Lung (tissue), 12 donors: ENCODE results near the gene HNRNPU. TPM values are rescaled to one million over a fixed set of nuclear protein-coding genes. Genes with fewer than 3 reads are reported as not detected.

Experiments used
- ATAC-seq: fragments of 200-7000 bp; cut with Tn5 transposase; one replicate; pipeline ENCODE4 v1.9.1; 2020; ENCODE audit warnings: moderate number of reproducible peaks; ENCODE audit not compliant: insufficient read depth, low FRiP score
- DNase-seq, 3 donors: peaks; one replicate each; pipeline ENCODE4 v3.0.0-alpha.2; 2013 to 2017
- H3K27ac ChIP-seq, 2 donors: one replicate each; pipeline ENCODE4 v1.5.1; 2013; ENCODE audit warnings: mild to moderate bottlenecking in 2 of 2, moderate library complexity in 2 of 2, control low read depth in 1 of 2, inconsistent platforms in 1 of 2, low read depth in 1 of 2, low read length in 1 of 2
- H3K27me3 ChIP-seq, 3 donors: one replicate each; pipeline ENCODE4 v1.5.1; 2013; ENCODE audit warnings: low read length in 2 of 3; ENCODE audit not compliant: control insufficient read depth in 3 of 3, insufficient read depth in 3 of 3
- H3K36me3 ChIP-seq, 4 donors: one replicate each; pipeline ENCODE4 v1.5.1; 2013; ENCODE audit warnings: low read length in 4 of 4, mild to moderate bottlenecking in 1 of 4, moderate library complexity in 1 of 4; ENCODE audit not compliant: control insufficient read depth in 4 of 4, insufficient read depth in 4 of 4
- H3K4me1 ChIP-seq, 5 donors: one replicate each; pipeline ENCODE4 v1.5.1; 2013; ENCODE audit warnings: low read length in 5 of 5, mild to moderate bottlenecking in 2 of 5, moderate library complexity in 1 of 5; ENCODE audit not compliant: control insufficient read depth in 5 of 5, insufficient read depth in 5 of 5
- H3K4me3 ChIP-seq: one replicate; pipeline ENCODE4 v1.5.1; 2013; ENCODE audit warnings: mild to moderate bottlenecking, control low read depth, moderate library complexity
- H3K9ac ChIP-seq, 2 donors: one replicate each; pipeline ENCODE4 v1.5.1; 2013; ENCODE audit warnings: low read length in 2 of 2, control low read depth in 1 of 2; ENCODE audit not compliant: insufficient read depth in 1 of 2
- H3K9me3 ChIP-seq, 4 donors: one replicate each; pipeline ENCODE4 v1.5.1; 2013; ENCODE audit warnings: low read length in 3 of 4, mild to moderate bottlenecking in 1 of 4, moderate library complexity in 1 of 4; ENCODE audit not compliant: control insufficient read depth in 4 of 4, insufficient read depth in 3 of 4
- CTCF ChIP-seq: IDR thresholded peaks from 2 replicates; pipeline ENCODE4 v1.5.1; 2012; ENCODE audit warnings: mild to moderate bottlenecking; ENCODE audit errors: control extremely low read depth, extremely low read depth
- WGBS, 2 donors: extraction: QIAGEN DNeasy Blood & Tissue Kit; methylation state at CpG; one replicate each; pipeline ENCODE4 v1.1.7; 2013; 5-methylcytosine and 5-hydroxymethylcytosine counted together
- polyA plus RNA-seq, 2 donors: library from polyadenylated mRNA; stranded (reverse); fragments of 200-250 nt; gene quantifications; one replicate each; pipeline ENCODE4 v1.2.1, GENCODE V29; 2013
- total RNA-seq, 2 donors: library from RNA; depleted of rRNA in 1 of 2; stranded (reverse); fragments of >200 nt in 1 of 2; gene quantifications; one replicate each; pipeline ENCODE4 v1.2.1, GENCODE V29; 2014 to 2021
- donor health status: control.
- donor health status: control.
- donor health status: Bipolar disorder and iron deficiency.
- donor health status: healthy.
- donor health status: DM: yes; HTN: yes; CAD: no.

HNRNPU gene
- total and polyA plus RNA-seq, 4 donors = 133 to 611 (median 206) TPM

DNA sequence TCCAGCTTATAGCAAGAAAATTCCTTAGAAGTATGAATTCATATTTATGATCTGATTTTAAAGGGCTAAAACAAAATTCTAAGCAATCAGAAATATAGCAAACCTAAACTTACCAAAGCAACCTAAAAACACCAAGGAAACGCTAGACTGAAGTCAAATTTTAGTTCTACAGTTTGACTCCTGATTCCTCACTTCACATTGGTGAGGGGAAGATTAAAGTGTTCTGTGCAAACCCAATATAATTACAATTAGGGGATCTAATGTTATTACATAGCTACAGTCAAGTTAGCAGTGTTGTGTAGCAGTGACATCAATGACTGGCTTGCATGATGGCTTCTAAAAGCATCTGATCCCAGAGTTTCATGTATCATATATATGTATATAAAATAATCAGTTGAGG lies 11.6 kb downstream of the HNRNPU start:
- Histone ChIP-seq H3K9me3 (no peaks in the 10 kb centered on the region), H3K27ac (no peak overlapping the region), H3K9ac (no peak overlapping the region), H3K4me3 (no peak overlapping the region), H3K27me3 (no peaks in the 10 kb centered on the region), H3K4me1 (peaks cover 0 to 7% (median 0%) of the 10 kb centered on the region in 5 donors), H3K36me3 (peaks cover 16 to 68% (median 51%) of the 10 kb centered on the region in 4 donors)
- DNase-seq (no peak), ATAC-seq (no peak)
- no peak for TF ChIP-seq CTCF
- 98 to 100% methylated on average over 1 of the region's 1 CpG for WGBS, 2 donors

GRCh38 chr1:244851546-244852231 lies 12.7 kb downstream of the HNRNPU start:
- Histone ChIP-seq H3K9me3 (no peaks in the 10 kb centered on the region), H3K36me3 (peaks cover 10 to 63% (median 47%) of the 10 kb centered on the region in 4 donors), H3K4me1 (peaks cover 0 to 7% (median 0%) of the 10 kb centered on the region in 5 donors), H3K27ac (no peak overlapping the region), H3K27me3 (no peaks in the 10 kb centered on the region), H3K9ac (no peak overlapping the region), H3K4me3 (no peak overlapping the region)
- TF ChIP-seq CTCF = no peak
- DNase-seq (no peak), ATAC-seq (no peak)
- WGBS, 2 donors = 94% methylated on average over 4 of the region's 4 CpGs

DNA sequence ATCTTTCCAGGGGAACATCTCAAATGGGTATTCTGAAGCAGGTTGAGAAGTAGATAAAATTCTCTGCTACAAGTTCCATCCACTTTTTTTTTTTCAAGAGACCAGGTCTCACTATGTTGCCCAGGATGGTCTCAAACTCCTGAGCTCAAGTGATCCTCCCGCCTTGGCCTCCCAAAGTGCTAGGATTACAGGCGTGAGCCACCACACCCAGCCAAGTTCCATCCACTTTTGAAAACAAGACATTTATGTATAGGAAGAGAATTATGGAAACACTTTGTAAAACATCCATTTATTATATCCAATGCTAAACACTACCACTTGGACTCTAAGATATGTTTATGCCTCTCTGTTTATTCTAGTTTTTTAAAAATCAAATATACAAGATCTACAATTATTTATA lies 13.4 kb downstream of the HNRNPU start:
- H3K4me1 ChIP-seq = peaks cover 0 to 7% (median 0%) of the 10 kb centered on the region in 5 donors
- H3K9ac ChIP-seq = no peak overlapping the region
- 95 to 98% methylated on average over 2 of the region's 2 CpGs for WGBS, 2 donors
- H3K9me3 ChIP-seq = no peaks in the 10 kb centered on the region
- H3K36me3 ChIP-seq = peaks cover 8 to 63% (median 47%) of the 10 kb centered on the region in 4 donors
- no peaks in the 10 kb centered on the region for H3K27me3 ChIP-seq
- no peak for DNase-seq
- no peak overlapping the region for H3K27ac ChIP-seq
- no peak for TF ChIP-seq CTCF
- no peak overlapping the region for H3K4me3 ChIP-seq
- no peak for ATAC-seq
